ENCODE measurements around the gene DBNDD2.

Gene DBNDD2

DNA sequence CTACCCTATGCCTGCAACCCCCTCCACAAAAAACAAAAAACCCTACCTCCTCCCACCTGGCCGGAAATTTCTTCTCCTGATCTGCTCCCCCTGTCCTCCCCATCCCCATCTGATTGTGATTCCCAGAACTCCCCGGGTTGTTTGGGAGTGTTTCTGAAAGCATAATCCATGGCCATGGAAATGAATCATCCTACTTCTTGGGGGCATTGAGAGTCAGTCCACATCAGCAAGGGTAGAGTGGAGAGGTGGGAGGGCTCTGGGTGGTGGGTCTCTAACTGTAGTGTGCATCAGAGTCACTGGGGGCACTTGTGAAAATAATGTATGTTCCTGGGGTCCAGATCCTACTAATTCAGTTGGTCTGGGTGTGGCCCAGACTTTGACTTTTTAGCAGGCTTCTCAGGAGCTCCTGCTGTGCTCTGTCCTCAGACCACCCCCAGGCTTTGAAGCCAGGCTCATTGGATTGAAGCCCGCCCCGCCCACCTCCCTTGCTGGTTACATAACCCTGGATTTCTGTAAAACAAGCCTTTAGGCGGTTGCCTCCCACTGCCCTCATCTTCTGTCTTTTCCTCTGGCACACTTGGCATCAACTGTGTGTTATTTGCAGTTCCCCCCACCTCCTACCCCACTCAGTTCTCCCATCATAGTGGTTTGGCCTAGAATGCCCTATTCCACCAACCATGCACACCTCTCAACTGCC, 18.4 kb downstream of the DBNDD2 start:
- no peaks in the 10 kb centered on the region for H3K27me3 ChIP-seq (ENCODE audit: control insufficient read depth, insufficient read depth, low read length)
- H3K36me3 ChIP-seq (ENCODE audit: control insufficient read depth, insufficient read depth, low read length), result peaks cover 22% of the 10 kb centered on the region
- H3K4me3 ChIP-seq (ENCODE audit: low read depth, low read length), result no peak overlapping the region
- peaks cover 2% of the 10 kb centered on the region for H3K4me1 ChIP-seq (ENCODE audit: control insufficient read depth, insufficient read depth, low read length)
- no peaks in the 10 kb centered on the region for H3K9me3 ChIP-seq (ENCODE audit: control insufficient read depth, insufficient read depth, low read length)
- no peak overlapping the region for H3K9ac ChIP-seq (ENCODE audit: low read depth, low read length)

GRCh38 chr20:45427236-45428149, 19.4 kb downstream of the DBNDD2 start:
- Histone ChIP-seq H3K9me3 (ENCODE audit: control insufficient read depth, insufficient read depth, low read length) (no peaks in the 10 kb centered on the region), H3K36me3 (ENCODE audit: control insufficient read depth, insufficient read depth, low read length) (peaks cover 14% of the 10 kb centered on the region), H3K4me3 (ENCODE audit: low read depth, low read length) (no peak overlapping the region), H3K9ac (ENCODE audit: low read depth, low read length) (no peak overlapping the region), H3K4me1 (ENCODE audit: control insufficient read depth, insufficient read depth, low read length) (peaks cover 2% of the 10 kb centered on the region), H3K27me3 (ENCODE audit: control insufficient read depth, insufficient read depth, low read length) (no peaks in the 10 kb centered on the region)

DNA sequence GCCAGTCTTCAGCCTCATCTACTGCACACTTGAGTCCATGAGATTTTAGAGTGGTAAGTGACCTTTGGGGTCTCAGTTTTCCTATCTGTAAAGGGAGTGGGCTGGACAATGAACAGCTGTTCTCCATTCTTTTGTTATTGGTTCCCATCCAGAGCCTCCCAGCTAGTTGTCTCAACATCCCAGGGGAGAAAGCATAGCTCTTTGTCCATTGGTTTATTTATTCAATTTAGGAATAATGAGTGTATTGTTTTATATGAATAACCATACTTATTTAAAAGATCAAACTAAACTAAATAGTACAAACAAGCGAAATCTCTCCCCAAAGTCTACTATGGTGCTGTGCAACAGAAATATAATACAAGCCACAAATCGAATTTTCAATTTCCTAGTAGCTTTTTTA, 21.5 kb downstream of the DBNDD2 start:
- H3K36me3 ChIP-seq (ENCODE audit: control insufficient read depth, insufficient read depth, low read length), result peaks cover 3% of the 10 kb centered on the region
- H3K27me3 ChIP-seq (ENCODE audit: control insufficient read depth, insufficient read depth, low read length), result no peaks in the 10 kb centered on the region
- no peak overlapping the region for H3K4me3 ChIP-seq (ENCODE audit: low read depth, low read length)
- H3K4me1 ChIP-seq (ENCODE audit: control insufficient read depth, insufficient read depth, low read length), result peaks cover 2% of the 10 kb centered on the region
- H3K9ac ChIP-seq (ENCODE audit: low read depth, low read length), result no peak overlapping the region
- H3K9me3 ChIP-seq (ENCODE audit: control insufficient read depth, insufficient read depth, low read length), result no peaks in the 10 kb centered on the region

DNA sequence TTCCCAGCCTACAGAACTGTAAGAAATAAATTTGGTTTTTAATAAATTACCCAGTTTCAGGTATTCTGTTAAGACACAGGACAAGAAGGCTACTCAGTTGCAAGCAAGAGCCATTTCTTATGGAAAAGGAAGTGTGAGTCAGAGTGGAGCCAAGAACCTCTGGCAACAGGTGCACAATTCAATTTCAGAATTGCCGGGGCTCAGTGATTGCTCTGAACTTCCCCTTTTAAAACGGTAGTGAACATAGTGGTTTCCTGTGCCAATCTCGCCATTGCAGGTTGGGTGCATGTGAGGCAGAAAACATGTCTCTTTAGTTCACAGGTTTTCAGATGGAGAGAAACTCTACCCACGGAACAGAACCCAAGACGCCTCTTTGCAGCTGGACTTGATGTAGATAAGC, 24.2 kb downstream of the DBNDD2 start:
- Histone ChIP-seq H3K4me3 (ENCODE audit: low read depth, low read length) (no peak overlapping the region), H3K4me1 (ENCODE audit: control insufficient read depth, insufficient read depth, low read length) (no peaks in the 10 kb centered on the region), H3K36me3 (ENCODE audit: control insufficient read depth, insufficient read depth, low read length) (no peaks in the 10 kb centered on the region), H3K9ac (ENCODE audit: low read depth, low read length) (no peak overlapping the region), H3K27me3 (ENCODE audit: control insufficient read depth, insufficient read depth, low read length) (peaks cover 6% of the 10 kb centered on the region), H3K9me3 (ENCODE audit: control insufficient read depth, insufficient read depth, low read length) (no peaks in the 10 kb centered on the region)

DNA sequence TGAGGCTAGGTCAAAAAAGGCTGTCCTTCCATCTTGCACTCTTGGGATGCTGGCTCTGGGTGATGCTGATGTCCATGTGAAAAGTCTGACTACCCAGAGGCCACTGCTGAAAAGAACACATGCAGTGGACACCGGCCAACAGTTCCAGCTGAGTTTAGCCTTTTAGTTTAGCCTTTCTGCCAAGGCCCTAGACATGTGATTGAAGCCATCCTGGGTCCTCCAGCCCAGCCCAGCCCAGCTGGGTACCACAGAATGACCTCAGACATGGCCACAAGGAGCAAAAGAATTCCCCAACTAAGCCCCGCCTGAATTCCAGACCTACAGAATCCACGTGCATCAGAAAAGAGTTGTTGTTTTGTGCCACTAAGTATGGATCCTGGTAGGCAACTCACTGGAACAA, 25.2 kb downstream of the DBNDD2 start:
- Histone ChIP-seq H3K4me1 (ENCODE audit: control insufficient read depth, insufficient read depth, low read length) (no peaks in the 10 kb centered on the region), H3K36me3 (ENCODE audit: control insufficient read depth, insufficient read depth, low read length) (no peaks in the 10 kb centered on the region), H3K9ac (ENCODE audit: low read depth, low read length) (no peak overlapping the region), H3K4me3 (ENCODE audit: low read depth, low read length) (no peak overlapping the region), H3K27me3 (ENCODE audit: control insufficient read depth, insufficient read depth, low read length) (peaks cover 6% of the 10 kb centered on the region), H3K9me3 (ENCODE audit: control insufficient read depth, insufficient read depth, low read length) (no peaks in the 10 kb centered on the region)

GRCh38 chr20:45433976-45434375, 25.9 kb downstream of the DBNDD2 start:
- Histone ChIP-seq H3K9ac (ENCODE audit: low read depth, low read length) (no peak overlapping the region), H3K36me3 (ENCODE audit: control insufficient read depth, insufficient read depth, low read length) (no peaks in the 10 kb centered on the region), H3K9me3 (ENCODE audit: control insufficient read depth, insufficient read depth, low read length) (no peaks in the 10 kb centered on the region), H3K4me3 (ENCODE audit: low read depth, low read length) (no peak overlapping the region), H3K27me3 (ENCODE audit: control insufficient read depth, insufficient read depth, low read length) (peaks cover 6% of the 10 kb centered on the region), H3K4me1 (ENCODE audit: control insufficient read depth, insufficient read depth, low read length) (no peaks in the 10 kb centered on the region)

DNA sequence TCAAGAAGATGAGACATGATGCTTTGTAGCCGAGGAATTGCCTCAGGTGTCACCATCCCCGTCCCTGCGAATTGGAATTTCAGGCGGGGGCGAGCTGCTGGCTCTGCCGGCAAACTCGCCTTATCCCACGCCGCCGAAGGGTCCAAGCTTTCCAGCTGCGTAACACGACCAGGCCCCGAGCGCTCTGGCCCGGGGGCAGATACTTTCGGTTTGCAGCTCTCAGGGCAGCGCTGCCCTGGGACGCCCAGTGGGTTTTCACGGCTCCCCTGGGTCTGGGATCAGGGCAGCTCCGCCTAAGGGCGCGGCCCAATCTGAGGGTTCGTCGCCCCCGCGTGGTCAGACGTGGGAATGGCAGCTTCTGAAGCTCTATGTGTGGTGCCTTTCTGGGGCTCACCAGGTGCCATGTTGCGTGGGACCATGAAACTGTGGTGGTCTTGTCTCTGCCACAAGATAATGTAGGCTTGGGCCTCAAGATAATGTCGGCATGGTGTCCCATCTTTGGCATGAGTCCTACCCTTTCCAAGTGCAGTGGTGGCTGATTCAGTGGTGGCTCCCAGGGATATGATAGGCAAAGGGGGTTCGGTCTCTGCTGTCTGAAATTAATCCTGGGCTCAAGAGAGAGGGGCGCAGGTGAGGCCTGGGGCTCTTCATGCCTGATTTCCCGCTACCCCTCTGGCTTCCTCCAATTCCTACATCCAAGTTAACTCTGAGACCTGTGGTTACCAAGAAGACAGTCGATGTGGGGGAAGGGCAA, 28.8 kb downstream of the DBNDD2 start:
- Histone ChIP-seq H3K4me3 (ENCODE audit: low read depth, low read length) (peak overlapping the region; percentile 60), H3K36me3 (ENCODE audit: control insufficient read depth, insufficient read depth, low read length) (no peaks in the 10 kb centered on the region), H3K4me1 (ENCODE audit: control insufficient read depth, insufficient read depth, low read length) (no peaks in the 10 kb centered on the region), H3K9ac (ENCODE audit: low read depth, low read length) (peak overlapping the region; percentile 70), H3K27me3 (ENCODE audit: control insufficient read depth, insufficient read depth, low read length) (peaks cover 6% of the 10 kb centered on the region), H3K9me3 (ENCODE audit: control insufficient read depth, insufficient read depth, low read length) (no peaks in the 10 kb centered on the region)

GRCh38 chr20:45440424-45440823, 32.3 kb downstream of the DBNDD2 start:
- Histone ChIP-seq H3K9me3 (ENCODE audit: control insufficient read depth, insufficient read depth, low read length) (no peaks in the 10 kb centered on the region), H3K4me1 (ENCODE audit: control insufficient read depth, insufficient read depth, low read length) (no peaks in the 10 kb centered on the region), H3K36me3 (ENCODE audit: control insufficient read depth, insufficient read depth, low read length) (no peaks in the 10 kb centered on the region), H3K9ac (ENCODE audit: low read depth, low read length) (no peak overlapping the region), H3K27me3 (ENCODE audit: control insufficient read depth, insufficient read depth, low read length) (peaks cover 6% of the 10 kb centered on the region), H3K4me3 (ENCODE audit: low read depth, low read length) (no peak overlapping the region)

DNA sequence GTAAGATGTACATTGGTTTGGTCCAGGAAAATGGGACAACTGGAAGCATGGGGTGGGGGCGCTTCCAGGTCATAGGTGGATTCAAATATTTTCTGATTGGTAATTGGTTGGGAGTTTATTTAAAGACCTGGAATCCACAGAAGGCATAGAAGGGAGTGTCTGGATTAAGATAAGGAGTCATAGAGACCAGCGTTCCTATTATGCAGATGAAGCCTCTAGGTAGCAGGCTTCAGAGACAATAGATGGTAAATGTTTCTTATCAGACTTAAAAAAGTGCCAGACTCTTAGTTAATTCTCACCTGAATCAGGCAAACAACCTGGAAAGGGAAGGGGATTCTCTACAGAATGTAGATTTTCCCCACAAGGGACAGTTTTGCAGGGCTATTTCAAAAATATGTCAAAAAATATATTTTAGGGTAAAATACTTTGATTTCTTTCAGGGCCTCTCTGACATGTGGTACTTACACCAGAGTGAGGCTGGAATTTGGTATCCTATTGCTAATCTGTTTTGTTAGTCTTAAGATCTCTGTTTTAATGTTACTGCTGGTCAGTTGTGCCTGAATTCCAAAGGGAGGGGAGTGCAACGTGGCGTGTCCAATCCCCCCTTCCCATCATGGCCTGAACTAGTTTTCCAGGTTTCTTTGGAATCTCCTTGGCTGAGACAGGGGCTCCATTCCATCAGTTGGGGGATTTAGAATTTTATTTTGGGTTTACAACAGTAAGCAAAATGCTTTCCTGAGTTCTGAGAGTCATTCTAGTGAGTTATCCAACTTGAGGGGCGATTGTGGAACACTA, 33.0 kb downstream of the DBNDD2 start:
- Histone ChIP-seq H3K27me3 (ENCODE audit: control insufficient read depth, insufficient read depth, low read length) (peaks cover 1% of the 10 kb centered on the region), H3K9ac (ENCODE audit: low read depth, low read length) (no peak overlapping the region), H3K4me1 (ENCODE audit: control insufficient read depth, insufficient read depth, low read length) (no peaks in the 10 kb centered on the region), H3K36me3 (ENCODE audit: control insufficient read depth, insufficient read depth, low read length) (no peaks in the 10 kb centered on the region), H3K4me3 (ENCODE audit: low read depth, low read length) (no peak overlapping the region), H3K9me3 (ENCODE audit: control insufficient read depth, insufficient read depth, low read length) (no peaks in the 10 kb centered on the region)

DNA sequence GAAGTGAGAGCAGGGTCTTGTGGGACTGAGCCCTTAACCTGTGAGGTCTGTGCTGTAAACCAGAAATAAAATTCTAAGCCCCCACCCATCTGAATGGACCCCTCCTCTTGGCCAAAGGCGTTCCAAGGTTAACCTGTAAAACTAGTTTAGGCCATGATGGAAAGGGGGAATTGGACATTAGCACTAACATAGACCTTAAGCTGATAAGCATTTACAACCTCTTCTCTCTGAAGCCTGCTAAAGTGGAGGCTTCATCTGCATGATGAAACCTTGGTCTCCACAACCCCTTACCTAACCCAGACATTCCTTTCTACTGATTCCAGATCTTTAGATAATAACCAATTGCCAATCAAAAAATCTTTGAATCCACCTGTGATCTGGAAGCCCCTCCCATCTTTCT, 33.7 kb downstream of the DBNDD2 start:
- no peaks in the 10 kb centered on the region for H3K27me3 ChIP-seq (ENCODE audit: control insufficient read depth, insufficient read depth, low read length)
- no peaks in the 10 kb centered on the region for H3K36me3 ChIP-seq (ENCODE audit: control insufficient read depth, insufficient read depth, low read length)
- no peak overlapping the region for H3K4me3 ChIP-seq (ENCODE audit: low read depth, low read length)
- no peaks in the 10 kb centered on the region for H3K4me1 ChIP-seq (ENCODE audit: control insufficient read depth, insufficient read depth, low read length)
- no peaks in the 10 kb centered on the region for H3K9me3 ChIP-seq (ENCODE audit: control insufficient read depth, insufficient read depth, low read length)
- no peak overlapping the region for H3K9ac ChIP-seq (ENCODE audit: low read depth, low read length)

DNA sequence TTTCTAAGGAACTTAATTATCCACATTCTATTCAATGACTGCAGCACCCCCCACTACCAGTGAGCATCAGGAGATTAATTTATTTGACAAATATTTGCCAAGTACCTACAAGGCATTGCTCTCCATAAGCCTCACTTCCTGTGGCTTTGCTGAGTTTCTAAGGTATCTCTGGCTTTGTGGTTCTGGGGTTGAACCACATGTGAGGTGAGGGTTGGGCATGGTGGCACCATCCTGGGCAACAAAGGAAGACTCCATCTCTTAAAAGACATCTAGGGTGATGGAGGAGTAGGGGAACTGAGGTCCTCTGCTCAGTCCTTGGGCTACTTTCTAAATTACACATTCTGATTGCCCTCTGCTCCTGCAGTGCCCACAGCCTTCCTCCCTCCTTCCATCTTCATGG, 36.0 kb downstream of the DBNDD2 start:
- Histone ChIP-seq H3K4me1 (ENCODE audit: control insufficient read depth, insufficient read depth, low read length) (peaks cover 2% of the 10 kb centered on the region), H3K4me3 (ENCODE audit: low read depth, low read length) (no peak overlapping the region), H3K36me3 (ENCODE audit: control insufficient read depth, insufficient read depth, low read length) (no peaks in the 10 kb centered on the region), H3K27me3 (ENCODE audit: control insufficient read depth, insufficient read depth, low read length) (no peaks in the 10 kb centered on the region), H3K9ac (ENCODE audit: low read depth, low read length) (no peak overlapping the region), H3K9me3 (ENCODE audit: control insufficient read depth, insufficient read depth, low read length) (no peaks in the 10 kb centered on the region)
